Measurements from ENCODE around the gene RIOK1.

Gene RIOK1

DNA sequence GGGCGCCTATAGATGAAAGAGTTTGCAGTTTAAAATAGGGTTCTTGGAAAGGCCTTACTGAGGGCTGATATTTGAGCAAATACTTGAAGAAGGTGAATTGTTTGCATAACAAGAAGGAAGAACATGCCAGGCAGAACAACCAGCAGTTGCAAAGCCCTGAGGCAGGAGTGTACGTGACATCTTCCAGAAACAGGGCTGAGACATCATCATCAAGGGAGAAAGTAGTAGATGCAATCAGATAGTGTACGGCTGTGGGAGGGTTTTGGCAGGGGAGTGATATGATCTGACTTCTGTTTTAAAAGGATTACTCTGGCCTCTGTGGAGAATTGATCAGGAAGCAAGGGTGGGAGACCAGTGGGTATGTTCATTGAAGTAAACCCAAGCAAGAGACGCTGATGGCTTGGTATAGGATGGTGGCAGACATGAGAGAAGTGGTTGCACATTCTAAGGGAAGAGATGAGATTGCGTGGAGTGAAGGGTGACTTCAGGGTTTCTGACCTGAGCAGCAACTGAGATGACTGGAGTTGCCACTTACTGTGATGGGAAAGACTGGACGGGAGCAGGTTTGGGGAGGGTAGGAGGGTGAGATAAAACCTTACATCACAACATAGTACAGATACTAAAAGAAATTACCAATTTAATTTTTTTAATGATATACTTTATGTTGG, 28.8 kb downstream of the RIOK1 start:
- TF ChIP-seq, protein P1, sequence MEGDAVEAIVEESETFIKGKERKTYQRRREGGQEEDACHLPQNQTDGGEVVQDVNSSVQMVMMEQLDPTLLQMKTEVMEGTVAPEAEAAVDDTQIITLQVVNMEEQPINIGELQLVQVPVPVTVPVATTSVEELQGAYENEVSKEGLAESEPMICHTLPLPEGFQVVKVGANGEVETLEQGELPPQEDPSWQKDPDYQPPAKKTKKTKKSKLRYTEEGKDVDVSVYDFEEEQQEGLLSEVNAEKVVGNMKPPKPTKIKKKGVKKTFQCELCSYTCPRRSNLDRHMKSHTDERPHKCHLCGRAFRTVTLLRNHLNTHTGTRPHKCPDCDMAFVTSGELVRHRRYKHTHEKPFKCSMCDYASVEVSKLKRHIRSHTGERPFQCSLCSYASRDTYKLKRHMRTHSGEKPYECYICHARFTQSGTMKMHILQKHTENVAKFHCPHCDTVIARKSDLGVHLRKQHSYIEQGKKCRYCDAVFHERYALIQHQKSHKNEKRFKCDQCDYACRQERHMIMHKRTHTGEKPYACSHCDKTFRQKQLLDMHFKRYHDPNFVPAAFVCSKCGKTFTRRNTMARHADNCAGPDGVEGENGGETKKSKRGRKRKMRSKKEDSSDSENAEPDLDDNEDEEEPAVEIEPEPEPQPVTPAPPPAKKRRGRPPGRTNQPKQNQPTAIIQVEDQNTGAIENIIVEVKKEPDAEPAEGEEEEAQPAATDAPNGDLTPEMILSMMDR (IDR thresholded peaks at IDR 0.05) = no peak

- TF ChIP-seq, protein P1 (IDR thresholded peaks at IDR 0.05) = no peak
Observed at GRCh38 chr6:7419065-7419464, 29.5 kb downstream of the RIOK1 start.

DNA sequence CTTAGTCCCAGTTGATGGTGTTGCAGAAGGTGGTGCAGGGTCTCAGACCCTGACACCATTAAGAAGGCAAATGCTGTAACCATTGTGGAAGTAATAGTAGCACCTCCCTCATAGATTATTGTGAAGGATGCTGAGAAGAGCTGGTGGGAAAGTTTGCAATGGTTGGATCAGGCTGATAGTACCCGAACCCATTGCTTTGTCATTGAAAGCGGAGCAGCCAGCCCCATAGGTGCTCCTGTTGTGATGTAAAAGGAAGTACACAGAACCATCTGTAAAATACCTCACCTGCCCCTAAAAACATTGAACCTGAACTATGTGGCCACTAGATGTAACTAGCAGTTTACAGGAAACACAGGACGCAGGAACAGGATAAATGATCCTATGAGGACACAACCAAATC, 31.5 kb downstream of the RIOK1 start:
- TF ChIP-seq, protein P1 (IDR thresholded peaks at IDR 0.05) = no peak

GRCh38 chr6:7424058-7424457, 34.5 kb downstream of the RIOK1 start:
- TF ChIP-seq, protein P1 (IDR thresholded peaks at IDR 0.05) = no peak

DNA sequence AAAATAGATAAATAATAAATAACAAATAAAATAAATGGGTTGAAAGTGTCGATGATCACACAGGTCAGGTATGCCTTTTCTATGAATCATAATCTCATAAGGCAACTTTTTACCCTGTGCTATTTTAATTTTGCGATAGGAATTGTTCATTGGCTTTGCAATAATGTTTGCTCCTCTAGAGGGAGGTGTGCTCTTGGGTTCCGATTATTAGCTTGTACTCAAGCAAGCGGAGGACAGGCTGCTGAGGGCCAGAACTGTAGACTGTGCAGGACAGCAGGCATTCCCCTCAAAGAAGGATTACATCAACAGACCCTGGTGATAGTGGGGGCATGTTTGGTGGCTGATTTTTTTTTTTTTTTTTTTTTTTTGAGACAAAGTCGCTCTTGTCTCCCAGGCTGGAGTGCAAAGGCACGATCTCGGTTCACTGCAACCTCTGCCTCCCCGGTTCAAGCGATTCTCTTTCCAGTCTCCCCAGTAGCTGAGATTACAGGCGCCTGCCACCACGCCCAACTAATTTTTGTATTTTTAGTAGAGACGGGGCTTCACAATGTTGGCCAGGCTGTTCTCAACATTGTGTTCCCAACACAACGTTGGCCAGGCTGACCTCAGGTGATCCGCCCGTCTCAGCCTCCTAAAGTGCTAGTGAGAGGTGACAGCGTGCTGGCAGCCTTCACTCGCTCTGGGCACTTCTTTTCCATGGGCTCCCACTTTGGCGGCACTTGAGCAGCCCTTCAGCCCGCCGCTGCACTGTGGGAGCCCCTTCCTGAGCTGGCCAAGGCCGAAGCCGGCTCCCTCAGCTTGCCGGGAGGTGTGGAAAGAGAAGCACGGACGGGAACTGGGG, 35.6 kb downstream of the RIOK1 start:
- TF ChIP-seq, protein P1 (IDR thresholded peaks at IDR 0.05) = peak; percentile 43

- TF ChIP-seq, protein P1 (IDR thresholded peaks at IDR 0.05) = no peak
Observed at GRCh38 chr6:7425808-7426190, 36.2 kb downstream of the RIOK1 start.

DNA sequence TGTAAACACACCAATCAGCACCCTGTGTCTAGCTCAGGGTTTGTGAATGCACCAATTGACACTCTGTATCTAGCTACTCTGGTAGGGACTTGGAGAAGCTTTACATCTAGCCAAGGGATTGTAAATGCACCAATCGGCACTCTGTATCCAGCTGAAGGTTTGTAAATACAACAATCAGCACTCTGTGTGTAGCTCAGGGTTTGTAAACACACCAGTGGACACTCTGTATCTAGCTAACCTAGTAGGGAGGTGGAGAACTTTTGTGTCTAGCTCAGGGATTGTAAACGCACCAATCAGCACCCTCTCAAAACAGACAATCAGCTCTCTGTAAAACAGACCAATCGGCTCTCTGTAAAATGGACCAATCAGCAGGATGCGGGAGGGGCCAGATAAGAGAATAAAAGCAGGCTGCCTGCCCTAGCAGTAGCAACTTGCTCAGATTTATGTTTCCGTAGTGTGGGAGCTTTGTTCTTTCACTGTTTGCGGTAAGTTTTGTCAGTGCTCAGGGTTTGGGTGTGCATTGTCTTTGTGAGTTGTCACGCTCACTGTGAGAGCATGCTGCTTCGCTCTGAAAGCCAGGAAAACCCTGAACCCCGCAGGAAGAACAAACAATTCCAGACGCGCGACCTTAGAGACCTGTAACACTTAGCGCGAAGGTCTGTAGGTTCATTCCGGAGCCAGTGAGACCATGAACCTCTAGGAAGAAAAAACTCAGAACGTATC, 37.0 kb downstream of the RIOK1 start:
- TF ChIP-seq, protein P1 (IDR thresholded peaks at IDR 0.05) = no peak

All from LNCAP (cell line).